ENCODE measurements around the gene NR3C2. TPM values are rescaled to one million over a fixed set of nuclear protein-coding genes. Genes with fewer than 3 reads are reported as not detected.
A peak's percentile ranks its signal among the peaks of the same experiment; 100 is the strongest.

NR3C2 gene
- total RNA-seq, 1 donor from 2014 or later, result 24.7 TPM

DNA sequence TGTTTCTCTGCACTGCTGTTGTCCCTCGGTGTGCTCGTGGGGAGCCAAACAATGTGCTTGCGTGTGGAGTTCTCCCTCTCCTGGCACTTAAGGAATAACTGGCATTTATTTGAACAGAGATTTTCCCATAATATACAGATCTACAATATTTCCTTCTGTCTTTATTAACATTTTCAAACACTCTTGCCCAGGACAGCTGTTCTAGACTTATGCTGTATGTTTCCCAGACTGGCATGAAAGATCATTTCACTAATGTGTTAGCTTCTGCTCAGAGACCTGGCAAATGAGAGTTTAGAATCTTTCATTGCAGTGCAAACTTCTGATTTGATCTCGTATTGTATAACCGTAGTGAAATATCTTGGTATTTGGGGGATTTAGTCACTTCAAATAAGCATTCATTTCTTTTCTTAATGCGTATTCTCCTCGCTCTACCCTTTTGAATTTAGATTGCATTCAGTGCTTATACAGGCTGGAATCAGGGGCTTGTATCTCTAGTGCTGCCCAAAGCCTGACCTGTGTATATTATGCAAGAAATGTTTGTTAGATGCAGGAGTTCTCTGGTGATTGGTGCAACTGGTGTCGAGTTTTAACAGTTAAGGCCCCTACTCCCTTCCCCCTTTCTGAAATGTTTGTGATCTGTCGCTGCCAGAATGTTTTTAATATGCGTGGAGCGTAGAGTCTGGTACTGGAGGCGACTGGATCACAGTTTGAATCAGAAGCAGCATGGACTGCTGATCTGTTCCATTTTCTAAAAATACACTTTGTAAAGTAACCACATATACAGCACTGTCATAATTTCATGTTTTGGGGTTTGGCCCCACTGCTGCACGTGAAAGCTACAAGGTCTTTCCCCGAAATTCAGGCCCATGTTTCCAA lies 384.0 kb downstream of the NR3C2 start:
- DNase-seq (no peak), ATAC-seq (ENCODE audit: poor library complexity) (peak; percentile 5)
- intact Hi-C loops (cut with DNase I), result no loop called here

- intact Hi-C loops (cut with DNase I), result no loop called here
- DNase-seq (no peak), ATAC-seq (ENCODE audit: poor library complexity) (no peak)
Measured at GRCh38 chr4:148057516-148057915, 384.7 kb downstream of the NR3C2 start.

GRCh38 chr4:148056879-148057278 lies 385.3 kb downstream of the NR3C2 start:
- intact Hi-C loops (cut with DNase I), result no loop called here
- peak; percentile 65 for DNase-seq
- peak; percentile 8 for ATAC-seq (ENCODE audit: poor library complexity)

DNA sequence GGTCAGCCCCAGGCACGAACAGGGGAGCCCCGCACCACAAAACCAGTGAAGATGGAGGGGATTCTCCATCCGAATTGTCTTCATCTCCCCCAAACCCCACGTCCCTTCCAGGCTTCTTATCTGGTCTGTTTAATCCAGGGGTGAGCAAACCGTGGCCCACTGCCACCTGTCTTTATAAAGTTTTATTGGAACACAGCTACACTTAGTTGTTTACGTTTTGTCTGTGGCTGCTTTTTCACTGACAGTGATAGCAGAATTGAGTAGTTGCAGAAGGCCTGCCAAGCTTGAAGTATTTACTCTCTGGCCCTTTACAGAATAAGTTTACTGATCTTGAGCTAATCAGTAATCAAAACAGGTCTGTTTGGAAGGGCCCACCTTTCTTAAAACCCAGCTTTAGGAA lies 386.4 kb downstream of the NR3C2 start:
- ATAC-seq (ENCODE audit: poor library complexity) (no peak), DNase-seq (no peak)
- intact Hi-C loops (cut with DNase I), result no loop called here

DNA sequence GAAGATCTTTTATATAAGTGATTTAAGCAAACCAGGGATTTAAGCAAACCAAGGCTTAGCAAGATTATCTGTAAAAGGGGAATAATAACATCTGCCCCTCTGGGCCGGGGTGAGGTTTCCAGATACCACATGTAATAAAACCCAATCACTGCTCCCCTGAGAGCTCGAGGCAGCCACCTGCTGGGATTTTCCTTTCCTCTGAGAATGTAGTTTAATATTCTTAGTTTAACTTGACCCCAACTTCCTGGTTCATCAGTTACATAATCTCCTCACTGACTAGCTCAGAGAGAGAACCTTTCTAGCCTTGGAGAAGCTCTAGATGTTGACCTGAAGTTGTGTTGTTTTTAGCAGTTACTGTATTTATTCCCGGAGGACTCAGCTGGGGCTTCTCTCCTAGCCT lies 387.9 kb downstream of the NR3C2 start:
- intact Hi-C loops (cut with DNase I), result no loop called here
- DNase-seq, result no peak
- ATAC-seq (ENCODE audit: poor library complexity), result no peak

GRCh38 chr4:148053298-148054003 lies 388.8 kb downstream of the NR3C2 start:
- DNase-seq (peak; percentile 62), ATAC-seq (ENCODE audit: poor library complexity) (peak; percentile 84)
- intact Hi-C loops (cut with DNase I), result no loop called here

DNA sequence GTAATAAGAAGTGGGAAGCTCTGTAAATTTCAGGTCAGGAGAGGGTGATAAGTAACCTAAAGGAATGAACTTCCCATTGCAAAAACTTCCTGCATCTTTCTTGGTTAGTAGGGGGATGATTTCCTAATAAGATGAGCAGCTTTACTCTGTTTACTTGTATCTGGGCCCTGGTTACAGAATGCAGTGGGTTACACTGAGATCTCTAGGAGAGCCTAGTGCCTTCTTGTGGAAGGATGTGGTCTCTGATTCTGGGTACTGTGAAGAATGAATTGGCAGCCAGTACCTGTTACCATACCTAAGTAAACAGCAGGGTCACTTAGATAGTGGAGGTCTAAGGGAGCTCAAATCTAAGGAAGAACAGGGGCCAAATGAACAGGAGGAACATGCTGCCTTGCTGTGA lies 389.8 kb downstream of the NR3C2 start:
- intact Hi-C loops (cut with DNase I), result no loop called here
- peak; percentile 12 for ATAC-seq (ENCODE audit: poor library complexity)
- DNase-seq, result no peak

DNA sequence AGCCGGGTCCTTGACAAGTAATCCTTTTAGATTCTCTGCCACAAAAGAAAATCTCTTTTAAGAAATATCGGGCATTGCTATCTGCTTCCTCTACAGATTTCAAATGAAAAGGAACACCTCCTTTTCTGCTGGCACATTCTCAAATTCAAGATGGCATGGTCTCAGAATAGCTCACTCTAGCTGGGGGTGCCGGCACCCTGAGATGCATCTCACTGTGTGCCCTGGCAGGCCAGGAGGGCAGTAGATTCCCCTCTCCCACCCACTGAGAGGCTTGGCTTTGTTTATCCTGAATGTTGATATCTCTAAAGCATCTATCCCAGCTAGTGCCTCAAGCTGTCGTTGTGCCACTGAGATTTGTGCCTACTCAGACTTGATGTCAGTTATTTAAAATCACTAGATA lies 390.8 kb downstream of the NR3C2 start:
- DNase-seq (no peak), ATAC-seq (ENCODE audit: poor library complexity) (no peak)
- intact Hi-C loops (cut with DNase I), result no loop called here

DNA sequence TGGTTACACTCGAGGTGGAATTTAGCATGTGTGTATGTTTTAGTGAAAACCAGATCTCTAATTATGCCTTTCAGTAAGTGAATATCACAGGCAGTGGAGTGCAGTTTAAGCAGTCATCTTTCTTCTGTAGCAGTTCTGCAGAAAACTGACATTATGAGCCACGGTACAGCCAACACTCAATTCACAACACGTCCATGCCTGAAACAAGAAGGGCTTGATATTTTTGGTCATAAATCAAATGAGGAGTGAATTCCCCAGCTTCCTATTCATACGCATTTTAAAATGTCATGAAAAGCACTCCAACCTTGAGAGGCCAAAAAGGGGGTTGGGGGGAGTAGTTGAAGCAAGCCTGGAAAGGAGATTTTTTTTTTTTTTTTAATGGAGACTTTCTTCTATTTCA lies 393.6 kb downstream of the NR3C2 start:
- intact Hi-C loops (cut with DNase I), result no loop called here
- DNase-seq (no peak), ATAC-seq (ENCODE audit: poor library complexity) (no peak)

DNA sequence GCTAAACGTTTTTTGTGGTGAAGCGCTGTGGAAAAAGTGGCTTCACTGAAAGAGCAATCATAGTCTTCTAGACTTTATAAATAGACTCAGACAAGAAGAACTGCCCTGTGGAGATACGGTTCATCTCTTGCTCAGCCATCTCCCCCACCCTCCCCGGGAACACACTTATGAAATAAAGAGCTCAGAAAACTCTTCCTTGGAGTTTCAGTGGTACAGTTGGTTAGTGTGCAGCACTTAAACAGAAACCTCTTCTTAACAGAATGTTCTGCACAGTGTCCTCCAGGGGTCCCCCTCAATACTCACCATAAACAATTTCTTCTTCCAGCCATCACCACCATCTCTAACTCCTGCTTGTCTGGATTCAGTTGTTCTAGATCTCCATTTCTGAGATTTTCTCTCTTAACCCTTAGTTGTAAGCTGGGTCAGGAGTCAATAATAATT lies 397.3 kb downstream of the NR3C2 start:
- DNase-seq (no peak), ATAC-seq (ENCODE audit: poor library complexity) (peak; percentile 51)
- intact Hi-C loops (cut with DNase I), result no loop called here

- intact Hi-C loops (cut with DNase I), result no loop called here
- peak; percentile 81 for DNase-seq
- ATAC-seq (ENCODE audit: poor library complexity), result peak; percentile 94
Measured at GRCh38 chr4:148044089-148044911, 397.9 kb downstream of the NR3C2 start.

DNA sequence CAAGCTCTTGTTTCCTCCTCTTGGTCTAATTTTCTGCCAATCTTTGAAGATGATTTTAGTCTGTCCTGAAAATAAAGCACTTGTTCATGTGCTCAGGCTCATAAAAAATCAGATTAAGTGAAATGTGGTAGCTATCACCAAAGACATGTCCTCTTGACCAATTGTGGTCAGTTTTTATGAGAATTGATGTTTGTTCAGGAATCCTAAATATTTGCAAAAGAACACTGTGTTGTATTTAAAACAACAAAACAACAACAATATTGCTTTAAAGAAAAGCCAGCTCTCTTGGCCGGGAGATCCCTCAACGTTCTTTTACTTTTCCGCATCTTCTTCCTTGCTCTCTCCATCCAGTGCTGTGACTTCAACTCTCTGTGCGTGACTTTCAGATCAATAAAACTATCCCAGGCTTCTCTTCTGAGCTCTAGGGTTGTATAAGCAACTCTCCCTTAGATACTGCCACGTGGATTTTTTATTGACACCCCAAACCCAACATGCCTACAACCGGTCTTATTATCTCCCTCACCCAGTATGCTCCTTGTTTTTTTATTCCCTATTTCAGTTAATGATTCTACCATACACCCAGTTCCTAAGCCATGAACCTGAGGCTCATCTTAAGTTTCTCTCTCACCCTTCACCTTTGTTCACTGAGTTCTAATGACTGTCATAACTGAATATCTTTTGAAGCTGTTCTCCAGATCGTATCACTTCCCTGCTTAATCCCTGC lies 400.4 kb downstream of the NR3C2 start:
- intact Hi-C loops (cut with DNase I), result no loop called here
- ATAC-seq (ENCODE audit: poor library complexity) (no peak), DNase-seq (no peak)

GRCh38 chr4:148034813-148035212 lies 407.4 kb downstream of the NR3C2 start:
- DNase-seq, result no peak
- intact Hi-C loops (cut with DNase I), result no loop called here
- ATAC-seq (ENCODE audit: poor library complexity), result no peak

- DNase-seq (no peak), ATAC-seq (ENCODE audit: poor library complexity) (peak; percentile 35)
- intact Hi-C loops (cut with DNase I), result no loop called here
Measured at GRCh38 chr4:148030193-148030873, 411.9 kb downstream of the NR3C2 start.

DNA sequence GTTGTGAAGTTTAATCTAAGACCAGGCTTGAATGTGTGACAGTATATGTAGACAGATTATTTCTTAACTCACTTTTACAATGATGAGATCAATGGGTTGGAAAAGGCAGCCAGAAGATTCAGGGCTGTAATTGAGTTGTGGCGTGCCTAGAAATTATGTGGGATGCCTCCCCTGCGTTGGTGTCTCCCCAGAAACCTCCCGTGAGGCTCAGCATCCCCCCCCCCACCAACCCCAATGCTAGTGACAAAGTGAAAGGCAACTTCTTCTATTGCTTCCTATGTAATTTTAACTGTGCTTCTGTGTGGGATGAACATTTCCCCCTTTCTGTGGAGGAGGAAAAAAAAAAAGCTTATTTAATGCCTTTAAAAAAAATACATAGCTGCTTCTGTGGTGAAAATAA lies 412.4 kb downstream of the NR3C2 start:
- intact Hi-C loops (cut with DNase I), result loop anchor here (10.0 kb wide), 1 partner anchor 415 kb away; the partner anchor contains the start of gene NR3C2
- DNase-seq (no peak), ATAC-seq (ENCODE audit: poor library complexity) (no peak)
